ENCODE results near the gene FAM221B. TPM values are rescaled to one million over a fixed set of nuclear protein-coding genes. Genes with fewer than 3 reads are reported as not detected.

The FAM221B gene
- total RNA-seq, 1 donor from 2014 or later: 0.32 TPM

- Histone ChIP-seq H3K4me3 (no peak overlapping the region), H3K27ac (peak overlapping the region; percentile 18), H3K4me1 (peaks cover 43% of the 10 kb centered on the region), H3K27me3 (ENCODE audit: low read depth) (no peaks in the 10 kb centered on the region), H3K36me3 (no peaks in the 10 kb centered on the region), H3K9me3 (no peaks in the 10 kb centered on the region)
- intact Hi-C loops (cut with DNase I): no loop called here
- ATAC-seq (no peak), DNase-seq (no peak)
- TF ChIP-seq, protein P1, sequence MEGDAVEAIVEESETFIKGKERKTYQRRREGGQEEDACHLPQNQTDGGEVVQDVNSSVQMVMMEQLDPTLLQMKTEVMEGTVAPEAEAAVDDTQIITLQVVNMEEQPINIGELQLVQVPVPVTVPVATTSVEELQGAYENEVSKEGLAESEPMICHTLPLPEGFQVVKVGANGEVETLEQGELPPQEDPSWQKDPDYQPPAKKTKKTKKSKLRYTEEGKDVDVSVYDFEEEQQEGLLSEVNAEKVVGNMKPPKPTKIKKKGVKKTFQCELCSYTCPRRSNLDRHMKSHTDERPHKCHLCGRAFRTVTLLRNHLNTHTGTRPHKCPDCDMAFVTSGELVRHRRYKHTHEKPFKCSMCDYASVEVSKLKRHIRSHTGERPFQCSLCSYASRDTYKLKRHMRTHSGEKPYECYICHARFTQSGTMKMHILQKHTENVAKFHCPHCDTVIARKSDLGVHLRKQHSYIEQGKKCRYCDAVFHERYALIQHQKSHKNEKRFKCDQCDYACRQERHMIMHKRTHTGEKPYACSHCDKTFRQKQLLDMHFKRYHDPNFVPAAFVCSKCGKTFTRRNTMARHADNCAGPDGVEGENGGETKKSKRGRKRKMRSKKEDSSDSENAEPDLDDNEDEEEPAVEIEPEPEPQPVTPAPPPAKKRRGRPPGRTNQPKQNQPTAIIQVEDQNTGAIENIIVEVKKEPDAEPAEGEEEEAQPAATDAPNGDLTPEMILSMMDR (IDR thresholded peaks at IDR 0.05): no peak
Measured at GRCh38 chr9:35834260-35835215, 6.0 kb upstream of the FAM221B start.

- H3K4me1 ChIP-seq: peaks cover 48% of the 10 kb centered on the region
- DNase-seq (no peak), ATAC-seq (no peak)
- H3K27ac ChIP-seq: peak overlapping the region; percentile 65
- no peaks in the 10 kb centered on the region for H3K9me3 ChIP-seq
- TF ChIP-seq, protein P1 (IDR thresholded peaks at IDR 0.05): no peak
- no peaks in the 10 kb centered on the region for H3K27me3 ChIP-seq (ENCODE audit: low read depth)
- H3K36me3 ChIP-seq: no peaks in the 10 kb centered on the region
- intact Hi-C loops (cut with DNase I): no loop called here
- no peak overlapping the region for H3K4me3 ChIP-seq
Measured at GRCh38 chr9:35832814-35833213, 4.3 kb upstream of the FAM221B start.

DNA sequence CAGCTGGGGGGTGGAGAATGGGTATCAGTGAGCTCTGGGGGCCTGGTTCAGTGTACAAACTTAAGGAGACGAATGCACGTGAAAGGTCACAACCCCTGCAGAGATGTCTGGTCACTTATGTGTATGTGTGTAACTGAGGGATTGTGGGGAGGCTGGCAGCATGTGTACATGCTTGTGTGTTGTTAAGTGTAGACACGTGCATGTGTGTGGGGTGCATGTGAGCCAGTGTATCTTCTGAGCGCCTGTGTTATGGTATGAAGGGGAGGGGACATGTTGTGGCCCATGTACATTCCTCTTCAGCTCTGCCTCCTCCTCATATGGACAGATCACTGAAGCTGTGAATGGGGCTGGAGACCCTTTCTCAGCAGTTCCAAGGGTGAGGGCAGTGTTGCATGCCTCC, 2.5 kb upstream of the FAM221B start:
- Histone ChIP-seq H3K27me3 (ENCODE audit: low read depth) (no peaks in the 10 kb centered on the region), H3K36me3 (no peaks in the 10 kb centered on the region), H3K27ac (no peak overlapping the region), H3K4me3 (no peak overlapping the region), H3K9me3 (no peaks in the 10 kb centered on the region), H3K4me1 (peaks cover 48% of the 10 kb centered on the region)
- intact Hi-C loops (cut with DNase I): no loop called here
- DNase-seq (no peak), ATAC-seq (no peak)
- TF ChIP-seq, protein P1 (IDR thresholded peaks at IDR 0.05): no peak

- peaks cover 40% of the 10 kb centered on the region for H3K4me1 ChIP-seq
- no peaks in the 10 kb centered on the region for H3K9me3 ChIP-seq
- no peaks in the 10 kb centered on the region for H3K27me3 ChIP-seq (ENCODE audit: low read depth)
- TF ChIP-seq, protein P1 (IDR thresholded peaks at IDR 0.05): no peak
- peak overlapping the region; percentile 72 for H3K4me3 ChIP-seq
- DNase-seq (no peak), ATAC-seq (no peak)
- peak overlapping the region; percentile 92 for H3K27ac ChIP-seq
- intact Hi-C loops (cut with DNase I): no loop called here
- H3K36me3 ChIP-seq: no peaks in the 10 kb centered on the region
Measured at GRCh38 chr9:35829764-35830096, 1.2 kb upstream of the FAM221B start.

DNA sequence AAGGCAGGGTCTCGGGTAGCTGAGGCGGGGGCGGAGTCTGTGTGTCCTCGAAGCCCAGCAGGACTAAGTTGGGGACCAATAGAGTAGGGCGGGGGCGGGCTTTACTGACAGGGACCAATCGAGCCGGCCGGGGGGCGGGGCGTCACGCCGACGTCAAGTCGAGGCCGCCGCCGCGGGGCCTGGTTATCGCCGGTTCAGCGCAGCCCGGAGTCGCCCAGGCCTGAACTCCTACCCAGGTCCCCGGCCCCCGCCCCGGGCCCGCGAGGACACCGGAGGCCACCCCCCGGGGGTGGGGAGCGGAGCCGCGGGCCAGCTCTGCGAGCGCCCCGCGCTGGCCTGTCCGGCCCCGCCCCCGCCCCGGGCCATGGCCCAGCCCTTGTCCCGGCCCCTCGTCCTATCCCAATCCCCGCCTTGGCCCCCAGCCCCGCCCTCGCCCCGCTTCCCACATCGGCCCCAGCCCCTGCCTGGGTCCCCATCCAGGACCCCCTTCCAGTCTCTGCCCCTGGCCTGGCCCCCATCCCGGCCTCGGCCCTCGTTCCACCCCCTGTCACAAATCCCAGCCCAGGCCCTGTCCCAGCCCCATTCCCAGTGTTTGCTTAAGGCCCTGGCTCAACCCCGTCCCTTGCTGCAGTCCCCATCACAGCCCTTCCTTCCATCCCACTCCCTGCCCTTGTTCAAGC, 692 bp upstream of the FAM221B start, which contains the start of gene TMEM8B:
TMEM8B (plus strand) TSS at position 145 of the 680 bp plus-strand sequence; CDS start at position 365, 220 bp downstream.
- DNase-seq: peak; percentile 99
- Histone ChIP-seq H3K27ac (peak within 1 kb of the TSS; percentile 92), H3K36me3 (no peaks in the 10 kb centered on the region), H3K4me1 (peaks cover 35% of the 10 kb centered on the region), H3K4me3 (peak within 1 kb of the TSS; percentile 72), H3K27me3 (ENCODE audit: low read depth) (no peaks in the 10 kb centered on the region), H3K9me3 (no peaks in the 10 kb centered on the region)
- intact Hi-C loops (cut with DNase I): no loop called here
- peak; percentile 92 to 95 for ATAC-seq
- TF ChIP-seq, protein P1 (IDR thresholded peaks at IDR 0.05): no peak
